Muscle layer of duodenum (tissue), 2 donors: Measurements from ENCODE around the gene CACNB4.
A peak's percentile ranks its signal among the peaks of the same experiment; 100 is the strongest.
"Not testable (repeated sequence)": the region's sequence is repeated elsewhere in the genome, so short reads cannot be mapped to it uniquely, and the experiment has no call there.

Experiments used
- H3K27ac ChIP-seq: one replicate; pipeline ENCODE4 v1.7.0; 2013; ENCODE audit warnings: mild to moderate bottlenecking, low read length
- H3K27me3 ChIP-seq: one replicate; pipeline ENCODE4 v1.7.0; 2013; ENCODE audit warnings: low read depth, mild to moderate bottlenecking, control low read depth, low read length
- H3K36me3 ChIP-seq, 2 donors: one replicate each; pipeline ENCODE4 v1.7.0; 2013; ENCODE audit warnings: low read length in 2 of 2, control low read depth in 1 of 2, mild to moderate bottlenecking in 1 of 2; ENCODE audit not compliant: insufficient read depth in 2 of 2, control insufficient read depth in 1 of 2
- H3K4me1 ChIP-seq, 2 donors: one replicate each; pipeline ENCODE4 v1.7.0; 2013; ENCODE audit warnings: low read length in 2 of 2, mild to moderate bottlenecking in 2 of 2, control low read depth in 1 of 2, moderate library complexity in 1 of 2; ENCODE audit not compliant: insufficient read depth in 2 of 2, control insufficient read depth in 1 of 2
- H3K4me3 ChIP-seq, 2 donors: one replicate each; pipeline ENCODE4 v1.7.0; 2013; ENCODE audit warnings: low read length in 2 of 2, low read depth in 1 of 2, mild to moderate bottlenecking in 1 of 2
- H3K9me3 ChIP-seq, 2 donors: one replicate each; pipeline ENCODE4 v1.7.0; 2013; ENCODE audit warnings: low read length in 2 of 2, control low read depth in 1 of 2, mild to moderate bottlenecking in 1 of 2; ENCODE audit not compliant: control insufficient read depth in 1 of 2
- donor health status: healthy.

CACNB4 gene

GRCh38 chr2:152033011-152033925, 65.6 kb downstream of the CACNB4 start:
- Histone ChIP-seq H3K4me1 (peaks cover 11 to 16% of the 10 kb centered on the region in 2 donors), H3K9me3 (no peaks in the 10 kb centered on the region), H3K27me3 (no peaks in the 10 kb centered on the region), H3K36me3 (no peaks in the 10 kb centered on the region), H3K4me3 (no peak overlapping the region), H3K27ac (no peak overlapping the region)

GRCh38 chr2:152031747-152032306, 67.0 kb downstream of the CACNB4 start:
- Histone ChIP-seq H3K27me3 (no peaks in the 10 kb centered on the region), H3K9me3 (no peaks in the 10 kb centered on the region), H3K4me1 (peaks cover under 1 to 2% of the 10 kb centered on the region in 2 donors), H3K4me3 (no peak overlapping the region), H3K27ac (no peak overlapping the region), H3K36me3 (no peaks in the 10 kb centered on the region)

- not testable (repeated sequence) for H3K9me3 ChIP-seq, H3K4me1 ChIP-seq, H3K36me3 ChIP-seq, H3K27ac ChIP-seq, H3K27me3 ChIP-seq, H3K4me3 ChIP-seq
Observed at GRCh38 chr2:152030596-152031328, 68.1 kb downstream of the CACNB4 start.

- Histone ChIP-seq H3K27ac (no peak overlapping the region), H3K27me3 (no peaks in the 10 kb centered on the region), H3K4me3 (no peak overlapping the region), H3K9me3 (no peaks in the 10 kb centered on the region), H3K36me3 (no peaks in the 10 kb centered on the region), H3K4me1 (no peaks in the 10 kb centered on the region)
Observed at GRCh38 chr2:152028182-152028862, 70.5 kb downstream of the CACNB4 start.

- Histone ChIP-seq H3K27me3 (no peaks in the 10 kb centered on the region), H3K9me3 (no peaks in the 10 kb centered on the region), H3K4me1 (no peaks in the 10 kb centered on the region), H3K27ac (no peak overlapping the region), H3K4me3 (peak overlapping the region; percentile 52 to 58), H3K36me3 (no peaks in the 10 kb centered on the region)
Observed at GRCh38 chr2:152025678-152026287, 73.1 kb downstream of the CACNB4 start.

- H3K27ac ChIP-seq = no peak overlapping the region
- H3K36me3 ChIP-seq = no peaks in the 10 kb centered on the region
- H3K4me3 ChIP-seq = no peak overlapping the region
- H3K9me3 ChIP-seq = no peaks in the 10 kb centered on the region
- no peaks in the 10 kb centered on the region for H3K27me3 ChIP-seq
- no peaks in the 10 kb centered on the region for H3K4me1 ChIP-seq
Observed at GRCh38 chr2:152024477-152024876, 74.4 kb downstream of the CACNB4 start.

GRCh38 chr2:152022090-152022489, 76.8 kb downstream of the CACNB4 start:
- Histone ChIP-seq H3K4me3 (no peak overlapping the region), H3K27me3 (no peaks in the 10 kb centered on the region), H3K27ac (no peak overlapping the region), H3K4me1 (no peaks in the 10 kb centered on the region), H3K36me3 (no peaks in the 10 kb centered on the region), H3K9me3 (no peaks in the 10 kb centered on the region)

- not testable (repeated sequence) for H3K27me3 ChIP-seq, H3K4me1 ChIP-seq, H3K36me3 ChIP-seq, H3K4me3 ChIP-seq, H3K27ac ChIP-seq, H3K9me3 ChIP-seq
Observed at GRCh38 chr2:152021001-152021400, 77.8 kb downstream of the CACNB4 start.

GRCh38 chr2:152019732-152020131, 79.1 kb downstream of the CACNB4 start:
- Histone ChIP-seq H3K4me1 (no peaks in the 10 kb centered on the region), H3K4me3 (no peak overlapping the region), H3K36me3 (no peaks in the 10 kb centered on the region), H3K9me3 (no peaks in the 10 kb centered on the region), H3K27ac (no peak overlapping the region), H3K27me3 (no peaks in the 10 kb centered on the region)

GRCh38 chr2:152016181-152017120, 82.4 kb downstream of the CACNB4 start:
- Histone ChIP-seq H3K27me3 (no peaks in the 10 kb centered on the region), H3K27ac (no peak overlapping the region), H3K9me3 (no peaks in the 10 kb centered on the region), H3K4me1 (no peaks in the 10 kb centered on the region), H3K36me3 (no peaks in the 10 kb centered on the region), H3K4me3 (no peak overlapping the region)
